Esophagus squamous epithelium (tissue), 4 donors: ENCODE measurements around the gene FN3KRP.

Source experiments
- POLR2A ChIP-seq, 4 donors: fragments of 450-650 bp; IDR thresholded peaks; one replicate each; pipeline ENCODE4 v1.6.1; 2017; ENCODE audit warnings: antibody characterized with exemption in 4 of 4, mild to moderate bottlenecking in 4 of 4, moderate library complexity in 3 of 4
- TF ChIP-seq, protein P1 (sequence below), 6 experiments: fragments of 450-650 bp in 4 of 6; fragments of 200-600 bp in 2 of 6; sonication (generic) in 2 of 6; IDR thresholded peaks; one replicate each; pipeline ENCODE4 v1.5.1; 2016 to 2019; ENCODE audit warnings: antibody characterized with exemption in 6 of 6, mild to moderate bottlenecking in 4 of 6, moderate library complexity in 4 of 6

DNA sequence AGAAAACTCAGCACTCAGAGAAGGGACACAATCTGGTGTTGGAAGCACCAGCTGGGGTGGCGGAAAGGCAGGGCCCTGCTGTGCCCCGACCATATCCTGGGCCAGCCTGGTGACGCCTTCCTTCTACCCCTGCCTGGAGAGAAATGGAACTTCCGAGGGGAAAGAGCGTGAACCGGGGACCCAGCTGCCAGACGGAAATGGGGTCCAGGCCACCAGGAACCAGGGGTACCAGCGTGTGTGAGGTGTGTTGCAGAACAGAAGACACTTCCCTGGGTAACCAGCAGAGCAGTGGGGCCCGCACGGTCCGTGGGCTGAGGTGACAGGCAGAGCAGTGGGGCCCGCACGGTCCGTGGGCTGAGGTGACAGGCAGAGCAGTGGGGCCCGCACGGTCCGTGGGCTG is 24.8 kb upstream of the FN3KRP start:
- TF ChIP-seq, protein P1, sequence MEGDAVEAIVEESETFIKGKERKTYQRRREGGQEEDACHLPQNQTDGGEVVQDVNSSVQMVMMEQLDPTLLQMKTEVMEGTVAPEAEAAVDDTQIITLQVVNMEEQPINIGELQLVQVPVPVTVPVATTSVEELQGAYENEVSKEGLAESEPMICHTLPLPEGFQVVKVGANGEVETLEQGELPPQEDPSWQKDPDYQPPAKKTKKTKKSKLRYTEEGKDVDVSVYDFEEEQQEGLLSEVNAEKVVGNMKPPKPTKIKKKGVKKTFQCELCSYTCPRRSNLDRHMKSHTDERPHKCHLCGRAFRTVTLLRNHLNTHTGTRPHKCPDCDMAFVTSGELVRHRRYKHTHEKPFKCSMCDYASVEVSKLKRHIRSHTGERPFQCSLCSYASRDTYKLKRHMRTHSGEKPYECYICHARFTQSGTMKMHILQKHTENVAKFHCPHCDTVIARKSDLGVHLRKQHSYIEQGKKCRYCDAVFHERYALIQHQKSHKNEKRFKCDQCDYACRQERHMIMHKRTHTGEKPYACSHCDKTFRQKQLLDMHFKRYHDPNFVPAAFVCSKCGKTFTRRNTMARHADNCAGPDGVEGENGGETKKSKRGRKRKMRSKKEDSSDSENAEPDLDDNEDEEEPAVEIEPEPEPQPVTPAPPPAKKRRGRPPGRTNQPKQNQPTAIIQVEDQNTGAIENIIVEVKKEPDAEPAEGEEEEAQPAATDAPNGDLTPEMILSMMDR (IDR thresholded peaks at IDR 0.05) = no peak
- no peak for TF ChIP-seq POLR2A (IDR thresholded peaks at IDR 0.05)
